Karpas-422 (cell line): ENCODE measurements around the gene TLNRD1. TPM values are rescaled to one million over a fixed set of nuclear protein-coding genes. Genes with fewer than 3 reads are reported as not detected.
A peak's percentile ranks its signal among the peaks of the same experiment; 100 is the strongest.
"Not testable (repeated sequence)": the region's sequence is repeated elsewhere in the genome, so short reads cannot be mapped to it uniquely, and the experiment has no call there.

ENCODE experiments used
- DNase-seq: peaks from one replicate; pipeline ENCODE4 v3.0.0-alpha.2; 2015
- H2AFZ ChIP-seq: fragments of 200-600 bp; sonication (generic); 2 replicates; pipeline ENCODE4 v1.6.1; 2014; ENCODE audit warnings: antibody characterized with exemption, low read length, mixed read lengths
- H3K27ac ChIP-seq: fragments of 200-600 bp; sonication (generic); 2 replicates; pipeline ENCODE4 v1.5.1; 2014; ENCODE audit warnings: mild to moderate bottlenecking, low read length, moderate library complexity
- H3K27me3 ChIP-seq: fragments of 200-600 bp; sonication (generic); 2 replicates; pipeline ENCODE4 v1.6.1; 2014; ENCODE audit warnings: low read length, mixed read lengths
- H3K36me3 ChIP-seq: fragments of 200-600 bp; sonication (generic); 2 replicates; pipeline ENCODE4 v1.6.1; 2014; ENCODE audit warnings: low read length, mixed read lengths; ENCODE audit not compliant: insufficient read depth
- H3K4me1 ChIP-seq: fragments of 200-600 bp; sonication (generic); 2 replicates; pipeline ENCODE4 v1.6.1; 2014; ENCODE audit warnings: mild to moderate bottlenecking, low read length, mixed read lengths
- H3K4me2 ChIP-seq: fragments of 200-600 bp; sonication (generic); 2 replicates; pipeline ENCODE4 v1.6.1; 2014; ENCODE audit warnings: low read length, low read depth, mild to moderate bottlenecking; ENCODE audit not compliant: poor library complexity, severe bottlenecking
- H3K4me3 ChIP-seq: fragments of 200-600 bp; sonication (generic); 2 replicates; pipeline ENCODE4 v1.5.1; 2014; ENCODE audit warnings: mild to moderate bottlenecking, antibody characterized with exemption, low read length, mixed read lengths
- H3K79me2 ChIP-seq: fragments of 200-600 bp; sonication (generic); 2 replicates; pipeline ENCODE4 v1.6.1; 2014; ENCODE audit warnings: mild to moderate bottlenecking, low read length, mixed read lengths
- H3K9ac ChIP-seq: fragments of 200-600 bp; sonication (generic); 2 replicates; pipeline ENCODE4 v1.6.0; 2014; ENCODE audit warnings: low read length
- H3K9me2 ChIP-seq: fragments of 200-600 bp; sonication (generic), shearing (Covaris generic); replicated peaks from 2 replicates; pipeline ENCODE4 v1.6.0; 2014; ENCODE audit warnings: mild to moderate bottlenecking, low read length, moderate library complexity; ENCODE audit not compliant: insufficient read depth
- H3K9me3 ChIP-seq: fragments of 300-700, 200-600 bp; sonication (generic); 2 replicates; pipeline ENCODE4 v1.6.1; 2014; ENCODE audit warnings: low read length, mixed read lengths
- H4K20me1 ChIP-seq: fragments of 200-600 bp; sonication (generic); 2 replicates; pipeline ENCODE4 v1.6.1; 2014; ENCODE audit warnings: mild to moderate bottlenecking, antibody characterized with exemption, low read length, low read depth; ENCODE audit not compliant: insufficient read depth
- total RNA-seq: library from RNA; depleted of rRNA; stranded (reverse); fragments of >200 nt; shearing (Covaris generic); gene quantifications from 2 replicates; pipeline ENCODE4 v1.2.3, GENCODE V29; 2014; ENCODE audit warnings: low replicate concordance; rRNA removed

The TLNRD1 gene
- total RNA-seq = 5.4 and 12.8 TPM in 2 replicates

- Histone ChIP-seq H4K20me1 (peaks cover 27% of the 10 kb centered on the region), H3K27ac (no peak within 1 kb of the TSS), H3K79me2 (no peaks in the 10 kb centered on the region), H3K9me2 (no peaks in the 10 kb centered on the region), H3K36me3 (no peaks in the 10 kb centered on the region), H3K4me1 (peaks cover 21% of the 10 kb centered on the region), H3K27me3 (no peaks in the 10 kb centered on the region; the same call in 1 of the 2 replicates), H3K9me3 (no peaks in the 10 kb centered on the region), H3K4me3 (peak within 1 kb of the TSS; percentile 83), H3K4me2 (peak within 1 kb of the TSS; percentile 85), H3K9ac (peak within 1 kb of the TSS; percentile 94), H2AFZ (peak within 1 kb of the TSS; percentile 96)
- peak; percentile 94 for DNase-seq
These were observed at the start of gene TLNRD1 for GRCh38 chr15:81000624-81001151. Gene TLNRD1, plus strand, starts transcription at chr15:81000923. Its CDS starts 1,349 bp downstream, at chr15:81002272.

- peaks cover 3% of the 10 kb centered on the region; the same call in 1 of the 2 replicates for H3K36me3 ChIP-seq
- no peak overlapping the region for H3K27ac ChIP-seq
- H2AFZ ChIP-seq = no peak overlapping the region
- H3K9me3 ChIP-seq = no peaks in the 10 kb centered on the region
- H4K20me1 ChIP-seq = no peaks in the 10 kb centered on the region
- no peaks in the 10 kb centered on the region for H3K27me3 ChIP-seq
- no peak overlapping the region for H3K9ac ChIP-seq
- no peaks in the 10 kb centered on the region for H3K4me1 ChIP-seq
- H3K4me3 ChIP-seq = no peak overlapping the region
- H3K9me2 ChIP-seq = no peaks in the 10 kb centered on the region
- H3K79me2 ChIP-seq = no peaks in the 10 kb centered on the region
- no peak overlapping the region for H3K4me2 ChIP-seq
- no peak for DNase-seq
These were observed 48.8 kb upstream of the TLNRD1 start for GRCh38 chr15:80951941-80952340.

- Histone ChIP-seq H2AFZ (no peak overlapping the region), H3K9ac (no peak overlapping the region), H3K36me3 (peaks cover 3% of the 10 kb centered on the region; the same call in 1 of the 2 replicates), H4K20me1 (no peaks in the 10 kb centered on the region), H3K27me3 (no peaks in the 10 kb centered on the region), H3K9me3 (no peaks in the 10 kb centered on the region), H3K9me2 (no peaks in the 10 kb centered on the region), H3K79me2 (no peaks in the 10 kb centered on the region), H3K27ac (no peak overlapping the region), H3K4me3 (no peak overlapping the region), H3K4me2 (no peak overlapping the region), H3K4me1 (no peaks in the 10 kb centered on the region)
- DNase-seq = peak; percentile 5
These were observed 47.4 kb upstream of the TLNRD1 start for GRCh38 chr15:80953001-80953952.

- no peak overlapping the region for H3K27ac ChIP-seq
- H2AFZ ChIP-seq = no peak overlapping the region
- no peak overlapping the region for H3K4me2 ChIP-seq
- DNase-seq = peak; percentile 11
- peaks cover 3% of the 10 kb centered on the region; the same call in 1 of the 2 replicates for H3K36me3 ChIP-seq
- H3K9me3 ChIP-seq = no peaks in the 10 kb centered on the region
- no peaks in the 10 kb centered on the region for H3K9me2 ChIP-seq
- no peak overlapping the region for H3K9ac ChIP-seq
- no peaks in the 10 kb centered on the region for H3K27me3 ChIP-seq
- H4K20me1 ChIP-seq = no peaks in the 10 kb centered on the region
- H3K4me3 ChIP-seq = no peak overlapping the region
- H3K4me1 ChIP-seq = no peaks in the 10 kb centered on the region
- H3K79me2 ChIP-seq = no peaks in the 10 kb centered on the region
These were observed 46.6 kb upstream of the TLNRD1 start for GRCh38 chr15:80953953-80954778.

- H3K27me3 ChIP-seq, H3K4me1 ChIP-seq, H2AFZ ChIP-seq, H3K9ac ChIP-seq, H4K20me1 ChIP-seq, H3K36me3 ChIP-seq, H3K9me2 ChIP-seq, H3K4me3 ChIP-seq, H3K27ac ChIP-seq, H3K79me2 ChIP-seq, H3K9me3 ChIP-seq, H3K4me2 ChIP-seq: not testable (repeated sequence)
- peak; percentile 29 for DNase-seq
These were observed 44.9 kb upstream of the TLNRD1 start for GRCh38 chr15:80955571-80956452.

GRCh38 chr15:80957556-80957955, 43.2 kb upstream of the TLNRD1 start:
- H3K9me2 ChIP-seq = no peaks in the 10 kb centered on the region
- no peak overlapping the region for H3K27ac ChIP-seq
- H3K36me3 ChIP-seq = no peaks in the 10 kb centered on the region; the same call in 1 of the 2 replicates
- no peaks in the 10 kb centered on the region for H3K27me3 ChIP-seq
- H3K4me2 ChIP-seq = no peak overlapping the region
- H3K4me1 ChIP-seq = no peaks in the 10 kb centered on the region
- no peaks in the 10 kb centered on the region for H3K9me3 ChIP-seq
- H3K79me2 ChIP-seq = no peaks in the 10 kb centered on the region
- H4K20me1 ChIP-seq = no peaks in the 10 kb centered on the region
- H3K9ac ChIP-seq = no peak overlapping the region
- H2AFZ ChIP-seq = no peak overlapping the region
- DNase-seq = no peak
- no peak overlapping the region for H3K4me3 ChIP-seq

- no peak for DNase-seq
- H3K9me3 ChIP-seq = no peaks in the 10 kb centered on the region
- no peaks in the 10 kb centered on the region for H4K20me1 ChIP-seq
- no peak overlapping the region for H3K27ac ChIP-seq
- no peaks in the 10 kb centered on the region for H3K4me1 ChIP-seq
- no peak overlapping the region for H3K4me3 ChIP-seq
- no peak overlapping the region for H3K4me2 ChIP-seq
- no peaks in the 10 kb centered on the region for H3K27me3 ChIP-seq
- H3K79me2 ChIP-seq = no peaks in the 10 kb centered on the region
- H3K9ac ChIP-seq = no peak overlapping the region
- no peaks in the 10 kb centered on the region; the same call in 1 of the 2 replicates for H3K36me3 ChIP-seq
- no peaks in the 10 kb centered on the region for H3K9me2 ChIP-seq
- H2AFZ ChIP-seq = no peak overlapping the region
These were observed 42.7 kb upstream of the TLNRD1 start for GRCh38 chr15:80957976-80958375.
